ENCODE results near the gene VMA21.

The VMA21 gene

DNA sequence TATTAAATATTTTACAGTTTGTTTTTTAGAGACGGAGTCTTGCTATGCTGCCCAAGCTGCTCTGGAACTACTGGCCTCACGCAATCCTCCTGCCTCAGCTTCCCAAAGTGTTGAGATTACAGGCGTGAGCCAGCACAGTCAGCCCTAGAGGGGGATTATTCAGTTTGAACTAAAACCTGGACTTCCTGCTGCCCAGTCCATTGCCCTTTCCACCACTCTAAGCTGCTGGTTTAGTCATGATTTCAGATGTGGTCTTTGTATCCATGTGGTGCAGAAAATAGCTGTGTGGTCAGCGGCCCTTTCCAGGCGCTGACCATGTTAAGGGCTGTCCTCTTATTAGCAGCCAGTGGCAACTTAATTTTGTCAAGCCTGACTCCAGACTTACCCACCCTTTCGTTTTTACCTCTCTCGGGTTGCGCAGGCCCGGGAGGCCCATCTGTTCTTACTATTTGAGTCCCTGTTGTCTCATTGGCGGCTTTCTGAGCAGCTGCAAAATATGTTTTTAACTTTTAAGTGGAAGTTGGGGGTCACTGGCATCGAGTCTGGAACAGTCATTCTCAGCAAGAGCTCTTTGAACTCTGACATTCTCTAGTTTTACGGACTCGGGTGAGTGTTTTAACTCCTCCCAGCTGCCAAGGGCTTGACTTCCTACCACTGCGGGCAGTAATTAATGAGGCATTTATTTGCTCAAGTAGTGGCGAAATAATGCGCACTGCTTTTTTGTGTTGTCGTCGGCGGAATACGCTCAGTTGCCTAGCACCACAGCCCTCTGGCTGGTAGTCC is 773 bp upstream of the VMA21 start:
- Histone ChIP-seq H3K9ac (ENCODE audit: low read depth, low read length) (peak overlapping the region; percentile 73), H3K36me3 (ENCODE audit: control insufficient read depth, insufficient read depth, low read length) (no peaks in the 10 kb centered on the region), H3K27ac (ENCODE audit: low read depth, low read length) (peak overlapping the region; percentile 93), H3K9me3 (ENCODE audit: control insufficient read depth, insufficient read depth, low read length) (peaks cover 5% of the 10 kb centered on the region; the same call in 1 of the 2 replicates), H3K27me3 (ENCODE audit: control insufficient read depth, insufficient read depth, low read length) (no peaks in the 10 kb centered on the region), H3K4me3 (ENCODE audit: low read depth, low read length) (peak overlapping the region; percentile 89), H3K4me1 (ENCODE audit: control insufficient read depth, insufficient read depth, low read length) (no peaks in the 10 kb centered on the region)

DNA sequence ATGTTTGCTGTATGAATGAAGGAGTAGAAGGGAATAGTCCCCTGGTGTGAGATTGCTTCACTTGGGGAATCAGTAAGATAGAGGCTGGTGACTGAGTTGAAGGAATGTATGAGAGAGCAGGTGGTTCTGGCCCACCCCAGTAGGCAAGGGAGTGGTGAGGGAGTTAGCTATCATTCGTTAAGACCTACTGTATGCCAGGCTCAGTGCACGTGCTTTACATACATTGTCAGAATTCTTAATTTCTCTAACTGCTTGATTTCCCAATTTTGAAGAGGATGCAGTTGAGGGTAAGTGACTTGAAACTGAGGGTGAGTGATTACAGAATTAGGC is 700 bp downstream of the VMA21 start:
- Histone ChIP-seq H3K9ac (ENCODE audit: low read depth, low read length) (peak overlapping the region; percentile 91), H3K36me3 (ENCODE audit: control insufficient read depth, insufficient read depth, low read length) (no peaks in the 10 kb centered on the region), H3K9me3 (ENCODE audit: control insufficient read depth, insufficient read depth, low read length) (no peaks in the 10 kb centered on the region; the same call in 1 of the 2 replicates), H3K4me1 (ENCODE audit: control insufficient read depth, insufficient read depth, low read length) (no peaks in the 10 kb centered on the region), H3K4me3 (ENCODE audit: low read depth, low read length) (peak overlapping the region; percentile 89), H3K27ac (ENCODE audit: low read depth, low read length) (peak overlapping the region; percentile 93), H3K27me3 (ENCODE audit: control insufficient read depth, insufficient read depth, low read length) (no peaks in the 10 kb centered on the region)

DNA sequence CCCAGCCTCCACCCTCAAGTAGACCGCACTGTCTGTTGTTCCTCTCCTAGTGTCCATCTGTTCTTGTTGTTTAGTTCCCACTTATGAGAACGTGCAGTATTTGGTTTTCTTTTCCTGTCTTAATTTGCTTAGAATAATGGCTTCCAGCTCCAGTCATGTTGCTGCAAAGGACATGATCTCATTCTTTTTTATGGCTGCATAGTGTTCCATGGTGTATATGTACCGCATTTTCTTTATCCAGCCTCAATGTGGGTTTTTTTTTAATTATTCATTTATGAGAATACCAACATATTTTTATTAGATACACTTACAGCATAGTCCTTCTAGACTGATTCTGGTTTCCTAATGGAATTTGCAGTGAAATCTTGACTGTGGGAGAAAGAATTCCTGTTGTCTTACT is 1.3 kb downstream of the VMA21 start:
- no peak overlapping the region for H3K9ac ChIP-seq (ENCODE audit: low read depth, low read length)
- no peaks in the 10 kb centered on the region for H3K4me1 ChIP-seq (ENCODE audit: control insufficient read depth, insufficient read depth, low read length)
- no peaks in the 10 kb centered on the region for H3K36me3 ChIP-seq (ENCODE audit: control insufficient read depth, insufficient read depth, low read length)
- no peaks in the 10 kb centered on the region for H3K27me3 ChIP-seq (ENCODE audit: control insufficient read depth, insufficient read depth, low read length)
- no peak overlapping the region for H3K27ac ChIP-seq (ENCODE audit: low read depth, low read length)
- H3K9me3 ChIP-seq (ENCODE audit: control insufficient read depth, insufficient read depth, low read length): peaks cover 2% of the 10 kb centered on the region; the same call in 1 of the 2 replicates
- H3K4me3 ChIP-seq (ENCODE audit: low read depth, low read length): peak overlapping the region; percentile 89

- Histone ChIP-seq H3K9ac (ENCODE audit: low read depth, low read length) (no peak overlapping the region), H3K36me3 (ENCODE audit: control insufficient read depth, insufficient read depth, low read length) (peaks cover 15% of the 10 kb centered on the region), H3K4me1 (ENCODE audit: control insufficient read depth, insufficient read depth, low read length) (no peaks in the 10 kb centered on the region), H3K4me3 (ENCODE audit: low read depth, low read length) (no peak overlapping the region), H3K9me3 (ENCODE audit: control insufficient read depth, insufficient read depth, low read length) (peaks cover 2% of the 10 kb centered on the region; the same call in 1 of the 2 replicates), H3K27me3 (ENCODE audit: control insufficient read depth, insufficient read depth, low read length) (no peaks in the 10 kb centered on the region), H3K27ac (ENCODE audit: low read depth, low read length) (no peak overlapping the region)
Measured at GRCh38 chrX:151402719-151403390, 5.8 kb downstream of the VMA21 start.

DNA sequence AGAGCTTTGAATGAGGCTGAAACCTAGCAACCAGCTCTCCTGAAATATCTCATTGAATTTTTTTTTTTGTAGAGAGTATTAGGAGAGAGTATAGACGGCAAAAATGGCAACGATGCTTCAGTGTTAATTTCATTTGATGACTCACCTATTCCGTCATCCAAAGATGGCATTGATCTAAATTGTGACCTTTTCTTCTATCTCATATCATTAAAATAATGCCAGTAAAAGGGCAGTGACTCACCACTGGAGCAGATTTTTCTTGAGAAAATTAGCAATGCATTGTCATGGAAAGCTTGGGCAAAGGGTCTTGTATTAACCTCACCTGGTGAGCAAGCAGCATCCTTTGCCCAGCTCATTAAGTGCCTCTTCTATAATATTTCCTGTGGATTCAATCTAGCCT is 19.6 kb downstream of the VMA21 start:
- Histone ChIP-seq H3K36me3 (ENCODE audit: control insufficient read depth, insufficient read depth, low read length) (no peaks in the 10 kb centered on the region), H3K27me3 (ENCODE audit: control insufficient read depth, insufficient read depth, low read length) (no peaks in the 10 kb centered on the region), H3K4me1 (ENCODE audit: control insufficient read depth, insufficient read depth, low read length) (peaks cover 11% of the 10 kb centered on the region), H3K9me3 (ENCODE audit: control insufficient read depth, insufficient read depth, low read length) (peaks cover 25% of the 10 kb centered on the region), H3K9ac (ENCODE audit: low read depth, low read length) (no peak overlapping the region), H3K27ac (ENCODE audit: low read depth, low read length) (no peak overlapping the region), H3K4me3 (ENCODE audit: low read depth, low read length) (no peak overlapping the region)

GRCh38 chrX:151419782-151420181 is 22.8 kb downstream of the VMA21 start:
- Histone ChIP-seq H3K27me3 (ENCODE audit: control insufficient read depth, insufficient read depth, low read length) (no peaks in the 10 kb centered on the region), H3K4me3 (ENCODE audit: low read depth, low read length) (no peak overlapping the region), H3K4me1 (ENCODE audit: control insufficient read depth, insufficient read depth, low read length) (peaks cover 11% of the 10 kb centered on the region), H3K9ac (ENCODE audit: low read depth, low read length) (no peak overlapping the region), H3K36me3 (ENCODE audit: control insufficient read depth, insufficient read depth, low read length) (no peaks in the 10 kb centered on the region), H3K9me3 (ENCODE audit: control insufficient read depth, insufficient read depth, low read length) (peaks cover 33% of the 10 kb centered on the region), H3K27ac (ENCODE audit: low read depth, low read length) (peak overlapping the region; percentile 63)

GRCh38 chrX:151424505-151424904 is 27.5 kb downstream of the VMA21 start:
- H3K4me3 ChIP-seq (ENCODE audit: low read depth, low read length): no peak overlapping the region
- no peaks in the 10 kb centered on the region for H3K27me3 ChIP-seq (ENCODE audit: control insufficient read depth, insufficient read depth, low read length)
- H3K4me1 ChIP-seq (ENCODE audit: control insufficient read depth, insufficient read depth, low read length): peaks cover 7% of the 10 kb centered on the region
- no peak overlapping the region for H3K9ac ChIP-seq (ENCODE audit: low read depth, low read length)
- no peaks in the 10 kb centered on the region for H3K36me3 ChIP-seq (ENCODE audit: control insufficient read depth, insufficient read depth, low read length)
- H3K27ac ChIP-seq (ENCODE audit: low read depth, low read length): no peak overlapping the region
- peaks cover 42% of the 10 kb centered on the region for H3K9me3 ChIP-seq (ENCODE audit: control insufficient read depth, insufficient read depth, low read length)

- H3K9me3 ChIP-seq (ENCODE audit: control insufficient read depth, insufficient read depth, low read length): peaks cover 25% of the 10 kb centered on the region; the same call in 1 of the 2 replicates
- no peak overlapping the region for H3K4me3 ChIP-seq (ENCODE audit: low read depth, low read length)
- H3K27me3 ChIP-seq (ENCODE audit: control insufficient read depth, insufficient read depth, low read length): no peaks in the 10 kb centered on the region
- no peak overlapping the region for H3K9ac ChIP-seq (ENCODE audit: low read depth, low read length)
- H3K4me1 ChIP-seq (ENCODE audit: control insufficient read depth, insufficient read depth, low read length): no peaks in the 10 kb centered on the region
- no peak overlapping the region for H3K27ac ChIP-seq (ENCODE audit: low read depth, low read length)
- no peaks in the 10 kb centered on the region for H3K36me3 ChIP-seq (ENCODE audit: control insufficient read depth, insufficient read depth, low read length)
Measured at GRCh38 chrX:151448509-151448908, 51.5 kb downstream of the VMA21 start.

- no peaks in the 10 kb centered on the region for H3K4me1 ChIP-seq (ENCODE audit: control insufficient read depth, insufficient read depth, low read length)
- peaks cover 9% of the 10 kb centered on the region for H3K9me3 ChIP-seq (ENCODE audit: control insufficient read depth, insufficient read depth, low read length)
- H3K36me3 ChIP-seq (ENCODE audit: control insufficient read depth, insufficient read depth, low read length): no peaks in the 10 kb centered on the region
- H3K27me3 ChIP-seq (ENCODE audit: control insufficient read depth, insufficient read depth, low read length): no peaks in the 10 kb centered on the region
- H3K4me3 ChIP-seq (ENCODE audit: low read depth, low read length): no peak overlapping the region
- no peak overlapping the region for H3K27ac ChIP-seq (ENCODE audit: low read depth, low read length)
- no peak overlapping the region for H3K9ac ChIP-seq (ENCODE audit: low read depth, low read length)
Measured at GRCh38 chrX:151458824-151459223, 61.8 kb downstream of the VMA21 start.

All from HUES48 (cell line).